ENCODE measurements around the gene NKAP.
"Not testable (repeated sequence)": the region's sequence is repeated elsewhere in the genome, so short reads cannot be mapped to it uniquely, and the experiment has no call there.

The NKAP gene

GRCh38 chrX:119977172-119977571 lies 33.6 kb upstream of the NKAP start:
- H3K4me3 ChIP-seq (ENCODE audit: low read length in 2 of 2); H3K4me1 ChIP-seq (ENCODE audit: control insufficient read depth in 2 of 2, insufficient read depth in 2 of 2, low read length in 2 of 2); H3K36me3 ChIP-seq (ENCODE audit: control insufficient read depth in 2 of 2, insufficient read depth in 2 of 2, low read length in 2 of 2); H3K27me3 ChIP-seq (ENCODE audit: control insufficient read depth in 2 of 2, insufficient read depth in 2 of 2, low read length in 2 of 2); H3K27ac ChIP-seq (ENCODE audit: low read depth in 2 of 2, low read length in 2 of 2); H3K9me3 ChIP-seq (ENCODE audit: control insufficient read depth in 2 of 2, low read length in 2 of 2); H3K9ac ChIP-seq (ENCODE audit: low read depth in 1 of 2, low read length in 2 of 2): not testable (repeated sequence)

- Histone ChIP-seq H3K36me3 (ENCODE audit: control insufficient read depth in 2 of 2, insufficient read depth in 2 of 2, low read length in 2 of 2) (no peaks in the 10 kb centered on the region), H3K4me1 (ENCODE audit: control insufficient read depth in 2 of 2, insufficient read depth in 2 of 2, low read length in 2 of 2) (no peaks in the 10 kb centered on the region), H3K9me3 (ENCODE audit: control insufficient read depth in 2 of 2, low read length in 2 of 2) (no peaks in the 10 kb centered on the region), H3K9ac (ENCODE audit: low read depth in 1 of 2, low read length in 2 of 2) (no peak overlapping the region), H3K27ac (ENCODE audit: low read depth in 2 of 2, low read length in 2 of 2) (no peak overlapping the region), H3K4me3 (ENCODE audit: low read length in 2 of 2) (no peak overlapping the region), H3K27me3 (ENCODE audit: control insufficient read depth in 2 of 2, insufficient read depth in 2 of 2, low read length in 2 of 2) (no peaks in the 10 kb centered on the region)
Observed at GRCh38 chrX:119971184-119971583, 27.6 kb upstream of the NKAP start.

- Histone ChIP-seq H3K4me3 (ENCODE audit: low read length in 2 of 2) (no peak overlapping the region), H3K9me3 (ENCODE audit: control insufficient read depth in 2 of 2, low read length in 2 of 2) (no peaks in the 10 kb centered on the region), H3K27ac (ENCODE audit: low read depth in 2 of 2, low read length in 2 of 2) (no peak overlapping the region), H3K4me1 (ENCODE audit: control insufficient read depth in 2 of 2, insufficient read depth in 2 of 2, low read length in 2 of 2) (no peaks in the 10 kb centered on the region), H3K27me3 (ENCODE audit: control insufficient read depth in 2 of 2, insufficient read depth in 2 of 2, low read length in 2 of 2) (no peaks in the 10 kb centered on the region), H3K36me3 (ENCODE audit: control insufficient read depth in 2 of 2, insufficient read depth in 2 of 2, low read length in 2 of 2) (no peaks in the 10 kb centered on the region), H3K9ac (ENCODE audit: low read depth in 1 of 2, low read length in 2 of 2) (no peak overlapping the region)
Observed at GRCh38 chrX:119970574-119970973, 27.0 kb upstream of the NKAP start.

- H3K36me3 ChIP-seq (ENCODE audit: control insufficient read depth in 2 of 2, insufficient read depth in 2 of 2, low read length in 2 of 2); H3K27me3 ChIP-seq (ENCODE audit: control insufficient read depth in 2 of 2, insufficient read depth in 2 of 2, low read length in 2 of 2); H3K4me1 ChIP-seq (ENCODE audit: control insufficient read depth in 2 of 2, insufficient read depth in 2 of 2, low read length in 2 of 2); H3K27ac ChIP-seq (ENCODE audit: low read depth in 2 of 2, low read length in 2 of 2); H3K9me3 ChIP-seq (ENCODE audit: control insufficient read depth in 2 of 2, low read length in 2 of 2); H3K4me3 ChIP-seq (ENCODE audit: low read length in 2 of 2); H3K9ac ChIP-seq (ENCODE audit: low read depth in 1 of 2, low read length in 2 of 2): not testable (repeated sequence)
Observed at GRCh38 chrX:119966837-119967236, 23.3 kb upstream of the NKAP start.

DNA sequence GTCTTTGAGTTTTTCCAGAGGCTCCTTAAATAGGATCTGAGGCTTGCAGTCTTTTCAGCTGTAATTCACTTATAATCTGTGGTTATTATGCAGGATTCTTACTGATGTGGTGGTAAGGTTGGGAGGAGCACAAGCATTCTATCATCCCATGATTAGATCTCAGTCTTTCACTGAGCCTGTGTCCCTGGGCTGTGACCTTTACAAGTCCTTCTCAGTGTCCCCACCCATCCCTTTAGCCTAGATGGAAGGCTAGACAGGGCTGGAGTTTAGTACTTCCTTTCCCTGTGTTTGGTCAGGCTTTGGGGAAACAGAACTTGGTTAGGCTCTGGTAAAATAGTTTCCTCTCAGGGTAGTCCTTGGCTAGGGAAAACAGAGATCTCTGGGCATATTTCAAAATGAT lies 17.1 kb upstream of the NKAP start:
- no peaks in the 10 kb centered on the region for H3K9me3 ChIP-seq (ENCODE audit: control insufficient read depth in 2 of 2, low read length in 2 of 2)
- H3K27me3 ChIP-seq (ENCODE audit: control insufficient read depth in 2 of 2, insufficient read depth in 2 of 2, low read length in 2 of 2) = peaks cover 0 to 6% of the 10 kb centered on the region in 2 donors
- H3K36me3 ChIP-seq (ENCODE audit: control insufficient read depth in 2 of 2, insufficient read depth in 2 of 2, low read length in 2 of 2) = no peaks in the 10 kb centered on the region
- H3K4me1 ChIP-seq (ENCODE audit: control insufficient read depth in 2 of 2, insufficient read depth in 2 of 2, low read length in 2 of 2) = no peaks in the 10 kb centered on the region
- H3K9ac ChIP-seq (ENCODE audit: low read depth in 1 of 2, low read length in 2 of 2) = no peak overlapping the region
- H3K27ac ChIP-seq (ENCODE audit: low read depth in 2 of 2, low read length in 2 of 2) = no peak overlapping the region
- no peak overlapping the region for H3K4me3 ChIP-seq (ENCODE audit: low read length in 2 of 2)

DNA sequence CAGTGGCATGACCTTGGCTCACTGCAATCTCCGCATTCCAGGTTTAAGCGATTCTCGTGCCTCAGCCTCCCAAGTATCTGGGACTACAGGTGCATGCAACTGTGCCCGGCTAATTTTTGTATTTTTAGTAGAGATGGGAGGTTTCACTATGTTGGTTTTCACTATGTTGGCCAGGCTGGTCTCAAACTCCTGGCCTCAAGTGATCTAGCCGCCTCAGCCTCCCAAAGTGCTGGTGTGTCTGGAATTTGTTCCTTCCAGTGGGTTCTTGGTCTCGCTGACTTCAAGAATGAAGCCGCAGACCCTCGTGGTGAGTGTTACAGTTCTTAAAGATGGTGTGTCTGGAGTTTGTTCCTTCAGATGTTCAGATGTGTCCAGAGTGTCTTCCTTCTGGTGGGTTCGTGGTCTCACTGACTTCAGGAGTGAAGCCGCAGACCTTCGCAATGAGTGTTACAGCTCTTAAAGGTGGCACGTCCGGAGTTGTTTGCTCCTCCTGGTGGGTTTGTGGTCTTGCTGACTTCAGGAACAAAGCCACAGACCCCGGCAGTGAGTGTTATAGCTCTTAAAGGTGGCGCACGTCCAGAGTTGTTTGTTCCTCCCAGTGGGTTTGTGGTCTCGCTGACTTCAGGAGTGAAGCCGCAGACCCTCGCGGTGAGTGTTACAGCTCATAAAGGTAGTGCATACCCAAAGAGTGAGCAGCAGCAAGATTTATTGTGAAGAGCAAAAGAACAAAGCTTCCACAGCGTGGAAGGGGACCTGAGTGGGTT lies 12.4 kb upstream of the NKAP start:
- not testable (repeated sequence) for H3K4me1 ChIP-seq (ENCODE audit: control insufficient read depth in 2 of 2, insufficient read depth in 2 of 2, low read length in 2 of 2); H3K9me3 ChIP-seq (ENCODE audit: control insufficient read depth in 2 of 2, low read length in 2 of 2); H3K27me3 ChIP-seq (ENCODE audit: control insufficient read depth in 2 of 2, insufficient read depth in 2 of 2, low read length in 2 of 2); H3K27ac ChIP-seq (ENCODE audit: low read depth in 2 of 2, low read length in 2 of 2); H3K4me3 ChIP-seq (ENCODE audit: low read length in 2 of 2); H3K9ac ChIP-seq (ENCODE audit: low read depth in 1 of 2, low read length in 2 of 2); H3K36me3 ChIP-seq (ENCODE audit: control insufficient read depth in 2 of 2, insufficient read depth in 2 of 2, low read length in 2 of 2)

DNA sequence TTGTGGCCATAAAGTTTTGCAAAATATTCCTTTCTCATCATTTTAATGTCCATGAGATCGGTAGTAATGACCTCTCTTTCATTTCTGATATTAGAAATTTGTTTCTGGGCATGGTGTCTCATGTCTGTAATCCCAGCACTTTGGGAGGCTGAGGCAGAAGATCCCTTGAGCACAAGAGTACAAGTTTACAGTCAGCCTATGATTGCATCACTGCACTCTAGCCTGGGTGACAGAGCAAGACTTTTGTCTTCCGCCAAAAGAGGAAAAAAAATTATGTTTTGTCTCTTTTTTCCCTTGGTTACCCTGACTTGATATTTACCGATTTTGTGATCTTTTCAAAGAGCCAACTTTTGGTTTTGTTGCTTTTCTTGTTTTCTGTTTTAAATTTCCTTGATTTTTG lies 10.8 kb upstream of the NKAP start:
- H3K9ac ChIP-seq (ENCODE audit: low read depth in 1 of 2, low read length in 2 of 2) = no peak overlapping the region
- no peaks in the 10 kb centered on the region for H3K4me1 ChIP-seq (ENCODE audit: control insufficient read depth in 2 of 2, insufficient read depth in 2 of 2, low read length in 2 of 2)
- H3K36me3 ChIP-seq (ENCODE audit: control insufficient read depth in 2 of 2, insufficient read depth in 2 of 2, low read length in 2 of 2) = no peaks in the 10 kb centered on the region
- no peak overlapping the region for H3K4me3 ChIP-seq (ENCODE audit: low read length in 2 of 2)
- no peaks in the 10 kb centered on the region for H3K9me3 ChIP-seq (ENCODE audit: control insufficient read depth in 2 of 2, low read length in 2 of 2)
- H3K27ac ChIP-seq (ENCODE audit: low read depth in 2 of 2, low read length in 2 of 2) = no peak overlapping the region
- no peaks in the 10 kb centered on the region for H3K27me3 ChIP-seq (ENCODE audit: control insufficient read depth in 2 of 2, insufficient read depth in 2 of 2, low read length in 2 of 2)

GRCh38 chrX:119948381-119948780 lies 4.8 kb upstream of the NKAP start:
- no peaks in the 10 kb centered on the region for H3K9me3 ChIP-seq (ENCODE audit: control insufficient read depth in 2 of 2, low read length in 2 of 2)
- H3K4me1 ChIP-seq (ENCODE audit: control insufficient read depth in 2 of 2, insufficient read depth in 2 of 2, low read length in 2 of 2) = no peaks in the 10 kb centered on the region
- no peaks in the 10 kb centered on the region for H3K36me3 ChIP-seq (ENCODE audit: control insufficient read depth in 2 of 2, insufficient read depth in 2 of 2, low read length in 2 of 2)
- H3K4me3 ChIP-seq (ENCODE audit: low read length in 2 of 2) = no peak overlapping the region
- no peak overlapping the region for H3K9ac ChIP-seq (ENCODE audit: low read depth in 1 of 2, low read length in 2 of 2)
- no peaks in the 10 kb centered on the region for H3K27me3 ChIP-seq (ENCODE audit: control insufficient read depth in 2 of 2, insufficient read depth in 2 of 2, low read length in 2 of 2)
- no peak overlapping the region for H3K27ac ChIP-seq (ENCODE audit: low read depth in 2 of 2, low read length in 2 of 2)

- no peak overlapping the region for H3K4me3 ChIP-seq (ENCODE audit: low read length in 2 of 2)
- H3K27me3 ChIP-seq (ENCODE audit: control insufficient read depth in 2 of 2, insufficient read depth in 2 of 2, low read length in 2 of 2) = no peaks in the 10 kb centered on the region
- peaks cover 0 to 5% of the 10 kb centered on the region in 2 donors for H3K4me1 ChIP-seq (ENCODE audit: control insufficient read depth in 2 of 2, insufficient read depth in 2 of 2, low read length in 2 of 2)
- no peak overlapping the region for H3K9ac ChIP-seq (ENCODE audit: low read depth in 1 of 2, low read length in 2 of 2)
- H3K36me3 ChIP-seq (ENCODE audit: control insufficient read depth in 2 of 2, insufficient read depth in 2 of 2, low read length in 2 of 2) = no peaks in the 10 kb centered on the region
- H3K27ac ChIP-seq (ENCODE audit: low read depth in 2 of 2, low read length in 2 of 2) = no peak overlapping the region
- H3K9me3 ChIP-seq (ENCODE audit: control insufficient read depth in 2 of 2, low read length in 2 of 2) = no peaks in the 10 kb centered on the region
Observed at GRCh38 chrX:119945481-119945880, 1.9 kb upstream of the NKAP start.

DNA sequence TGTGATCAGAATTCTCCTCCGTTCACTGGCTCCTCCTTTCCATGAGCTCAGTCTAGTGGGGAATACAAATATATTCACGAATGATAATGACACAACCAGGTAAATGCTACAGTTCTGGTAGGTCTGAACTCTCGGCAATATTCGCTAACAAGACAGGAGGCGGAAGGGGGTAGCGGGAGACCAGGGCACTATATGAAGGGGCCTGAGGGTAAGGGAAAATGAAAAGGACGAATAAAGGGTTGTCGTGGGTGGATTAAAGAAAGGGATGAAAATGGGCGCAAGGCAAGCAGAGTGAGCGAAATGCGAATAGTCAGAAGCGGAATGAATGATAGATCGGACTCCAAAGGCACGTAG lies 743 bp downstream of the NKAP start:
- Histone ChIP-seq H3K9me3 (ENCODE audit: control insufficient read depth in 2 of 2, low read length in 2 of 2) (no peaks in the 10 kb centered on the region), H3K27me3 (ENCODE audit: control insufficient read depth in 2 of 2, insufficient read depth in 2 of 2, low read length in 2 of 2) (no peaks in the 10 kb centered on the region), H3K4me3 (ENCODE audit: low read length in 2 of 2) (peak overlapping the region; percentile 69 to 88), H3K36me3 (ENCODE audit: control insufficient read depth in 2 of 2, insufficient read depth in 2 of 2, low read length in 2 of 2) (no peaks in the 10 kb centered on the region), H3K9ac (ENCODE audit: low read depth in 1 of 2, low read length in 2 of 2) (peak overlapping the region; percentile 66 to 75), H3K27ac (ENCODE audit: low read depth in 2 of 2, low read length in 2 of 2) (peak overlapping the region; percentile 84 to 87), H3K4me1 (ENCODE audit: control insufficient read depth in 2 of 2, insufficient read depth in 2 of 2, low read length in 2 of 2) (peaks cover 0 to 5% of the 10 kb centered on the region in 2 donors)
